ENCODE data around the gene CCT6B. TPM values are rescaled to one million over a fixed set of nuclear protein-coding genes. Genes with fewer than 3 reads are reported as not detected.

CCT6B gene
- 0.65 and 1.1 TPM in 2 replicates for total RNA-seq

GRCh38 chr17:34961093-34961911 lies at the start of gene CCT6B, which contains the start of gene ZNF830:
Gene CCT6B (minus strand): TSS chr17:34961460. CDS start chr17:34961393, 67 bp downstream.
Gene ZNF830 (plus strand): TSS chr17:34961540. CDS start chr17:34961567, 27 bp downstream.

GRCh38 chr17:34980353-34980680 lies 19.1 kb upstream of the CCT6B start, which contains the start of gene LIG3:
Gene LIG3 (plus strand): TSS chr17:34980512. CDS start chr17:34983006, 2,494 bp downstream.

Other genes starting within 250 kb of the CCT6B start
- gene ZNF830, start 80 bp upstream of the CCT6B start, total RNA-seq: 7.8 and 9.7 TPM in 2 replicates
- gene LIG3, start 19.1 kb upstream of the CCT6B start, total RNA-seq: 30.1 and 42.8 TPM in 2 replicates
- 14.4 and 17.3 TPM in 2 replicates for gene RFFL, start 102.2 kb upstream of the CCT6B start, total RNA-seq
- gene RAD51D, start 158.4 kb upstream of the CCT6B start, total RNA-seq: 14.0 and 17.3 TPM in 2 replicates
- gene FNDC8, start 160.2 kb upstream of the CCT6B start, total RNA-seq: not detected in 2 replicates
- gene NLE1, start 180.8 kb upstream of the CCT6B start, total RNA-seq: 24.9 and 26.8 TPM in 2 replicates
- not detected in 2 replicates for gene UNC45B, start 186.4 kb upstream of the CCT6B start, total RNA-seq
- gene SLC35G3, start 232.9 kb upstream of the CCT6B start, total RNA-seq: not detected in 2 replicates

All from vein endothelial cell (primary cell).